Activated naive CD8-positive, alpha-beta T cell treated with anti-CD3 and anti-CD28 coated beads, Interleukin-2, amount 10 ng/mL, durations not matched to agents 7 days and 5 days (primary cell): ENCODE data around the gene PARD3B. TPM values are rescaled to one million over a fixed set of nuclear protein-coding genes. Genes with fewer than 3 reads are reported as not detected.

Source experiments
- ATAC-seq: fragments of 150-1000 bp; cut with Tn5 transposase; one replicate; pipeline ENCODE4 v1.10.0; 2021; ENCODE audit warnings: low read depth, moderate library complexity
- POLR2A ChIA-PET: fragments of 350-600 bp; sonication (Branson Sonifier 250); formaldehyde crosslinking; loops from one replicate; lab custom pipeline; 2021; ENCODE audit warnings: antibody characterized with exemption; lab: Charles Lee
- DNase-seq: peaks from one replicate; pipeline ENCODE4 v3.0.0; 2021
- H3K27ac Mint-ChIP-seq: one replicate; pipeline ENCODE4 v1.8.0; 2022; ENCODE audit warnings: mild to moderate bottlenecking, mixed read lengths
- H3K27me3 Mint-ChIP-seq: one replicate; pipeline ENCODE4 v1.8.0; 2022; ENCODE audit warnings: mild to moderate bottlenecking, moderate library complexity, mixed read lengths
- H3K36me3 Mint-ChIP-seq: one replicate; pipeline ENCODE4 v1.8.0; 2021; ENCODE audit warnings: mild to moderate bottlenecking, mixed read lengths
- H3K4me1 Mint-ChIP-seq: one replicate; pipeline ENCODE4 v1.8.0; 2021; ENCODE audit warnings: mixed read lengths
- H3K4me3 Mint-ChIP-seq: one replicate; pipeline ENCODE4 v1.8.0; 2022; ENCODE audit warnings: mild to moderate bottlenecking, moderate library complexity, mixed read lengths
- H3K9me3 Mint-ChIP-seq: one replicate; pipeline ENCODE4 v1.8.0; 2021; ENCODE audit warnings: mixed read lengths
- total RNA-seq, 2 experiments: library from RNA; stranded (reverse); gene quantifications; one replicate each; pipeline ENCODE4 v1.2.3, GENCODE V29; 2021

Gene PARD3B
- total RNA-seq, 2 experiments from 2014 or later, result 0.55 to 1.0 TPM

DNA sequence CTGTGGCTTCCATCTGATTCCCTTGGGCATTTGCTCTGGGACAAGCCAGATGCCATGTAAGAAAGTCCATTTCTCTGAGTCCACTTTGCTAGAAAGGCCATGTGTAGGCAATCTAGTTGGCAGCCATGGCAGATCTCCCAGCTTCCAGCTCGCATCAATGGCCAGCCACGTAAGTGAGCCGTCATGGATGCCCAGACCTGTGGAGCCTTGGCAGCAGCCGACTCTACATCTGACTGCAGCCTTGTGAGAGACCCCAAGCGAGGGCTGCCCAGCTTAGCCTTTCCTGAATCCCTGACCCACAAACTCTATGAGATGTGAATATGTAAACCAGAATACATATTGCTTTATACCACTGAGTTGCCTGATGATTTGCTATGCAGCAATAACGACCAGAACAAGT is 533.5 kb downstream of the PARD3B start:
- Mint-ChIP-seq H3K27ac (peak overlapping the region; percentile 94), H3K4me1 (peaks cover 34% of the 10 kb centered on the region)
- POLR2A ChIA-PET, result no interaction called here

DNA sequence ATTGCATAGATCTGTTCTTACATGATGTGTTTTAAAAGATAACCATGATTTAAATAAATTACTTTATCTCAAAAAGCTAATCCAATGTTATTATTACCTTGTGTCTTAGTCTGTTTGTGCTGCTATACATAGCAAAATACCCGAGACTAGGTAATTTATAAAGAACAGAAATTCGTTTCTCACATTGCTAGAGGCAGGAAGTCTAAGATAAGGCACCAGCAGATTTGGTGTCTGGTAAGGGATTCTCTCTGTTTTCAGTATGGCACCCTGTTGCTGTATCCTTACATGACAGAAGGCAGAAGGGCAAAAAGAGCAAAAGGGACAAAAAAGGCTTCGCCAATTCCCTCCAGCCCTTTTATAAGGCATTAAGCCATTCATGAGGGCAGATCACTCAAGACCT is 533.9 kb downstream of the PARD3B start:
- POLR2A ChIA-PET, result no interaction called here

More for the DNA sequence above, 533.5 kb downstream of the PARD3B start:
- H3K36me3 Mint-ChIP-seq, result peaks cover 28% of the 10 kb centered on the region
- H3K9me3 Mint-ChIP-seq, result peaks cover 6% of the 10 kb centered on the region
- no peaks in the 10 kb centered on the region for H3K27me3 Mint-ChIP-seq
- no peak for ATAC-seq
- no peak overlapping the region for H3K4me3 Mint-ChIP-seq
- DNase-seq, result no peak

DNA sequence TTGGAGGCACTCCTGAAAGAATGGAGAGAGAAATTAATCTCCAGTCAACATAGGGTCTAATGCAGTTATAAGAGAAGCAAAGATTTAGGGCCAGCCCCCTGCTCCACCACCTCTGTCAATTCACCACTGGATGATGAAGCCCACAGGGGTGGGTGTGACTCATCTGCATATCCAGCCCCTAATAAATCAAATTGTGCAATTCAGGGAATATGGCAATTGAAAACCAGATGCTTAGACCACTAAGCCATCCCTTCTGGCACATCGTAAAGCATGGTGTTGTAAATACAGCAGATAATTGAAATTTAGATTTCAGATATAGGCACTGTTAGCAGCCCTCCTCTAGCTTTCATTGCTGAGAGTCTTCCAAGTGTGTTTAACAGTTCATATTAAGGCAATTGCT is 541.4 kb downstream of the PARD3B start:
- Mint-ChIP-seq H3K27ac (no peak overlapping the region), H3K4me3 (no peak overlapping the region), H3K9me3 (peaks cover 10% of the 10 kb centered on the region), H3K4me1 (peaks cover 6% of the 10 kb centered on the region), H3K27me3 (no peaks in the 10 kb centered on the region), H3K36me3 (peaks cover 12% of the 10 kb centered on the region)
- POLR2A ChIA-PET, result no interaction called here
- DNase-seq, result no peak
- no peak for ATAC-seq

More for the DNA sequence above, 533.9 kb downstream of the PARD3B start:
- peaks cover 6% of the 10 kb centered on the region for H3K9me3 Mint-ChIP-seq
- DNase-seq (no peak), ATAC-seq (no peak)
- no peak overlapping the region for H3K4me3 Mint-ChIP-seq
- H3K27me3 Mint-ChIP-seq, result no peaks in the 10 kb centered on the region
- peaks cover 34% of the 10 kb centered on the region for H3K4me1 Mint-ChIP-seq
- peaks cover 28% of the 10 kb centered on the region for H3K36me3 Mint-ChIP-seq
- no peak overlapping the region for H3K27ac Mint-ChIP-seq

DNA sequence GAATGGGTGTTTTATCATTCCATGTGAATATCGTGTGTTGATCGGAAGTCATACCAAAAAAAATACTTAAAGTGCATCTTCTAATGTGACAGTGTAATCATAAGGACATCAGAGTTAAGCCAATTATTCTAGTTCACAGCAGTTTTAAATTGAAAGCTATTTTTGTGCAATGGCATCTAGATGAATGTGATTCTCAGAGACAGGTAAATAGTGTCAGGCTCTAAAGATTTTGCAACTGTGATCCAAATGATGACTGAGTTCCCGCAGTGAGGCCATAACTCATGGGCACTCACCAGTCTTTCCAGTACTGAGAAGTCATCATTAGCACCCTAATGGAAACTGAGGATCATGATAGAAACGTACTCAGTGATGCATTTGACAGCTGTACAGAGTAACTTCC is 542.6 kb downstream of the PARD3B start:
- Mint-ChIP-seq H3K36me3 (peaks cover 12% of the 10 kb centered on the region), H3K9me3 (peaks cover 10% of the 10 kb centered on the region), H3K27me3 (no peaks in the 10 kb centered on the region), H3K4me3 (no peak overlapping the region), H3K4me1 (peaks cover 13% of the 10 kb centered on the region), H3K27ac (no peak overlapping the region)
- ATAC-seq (no peak), DNase-seq (no peak)
- POLR2A ChIA-PET, result no interaction called here

DNA sequence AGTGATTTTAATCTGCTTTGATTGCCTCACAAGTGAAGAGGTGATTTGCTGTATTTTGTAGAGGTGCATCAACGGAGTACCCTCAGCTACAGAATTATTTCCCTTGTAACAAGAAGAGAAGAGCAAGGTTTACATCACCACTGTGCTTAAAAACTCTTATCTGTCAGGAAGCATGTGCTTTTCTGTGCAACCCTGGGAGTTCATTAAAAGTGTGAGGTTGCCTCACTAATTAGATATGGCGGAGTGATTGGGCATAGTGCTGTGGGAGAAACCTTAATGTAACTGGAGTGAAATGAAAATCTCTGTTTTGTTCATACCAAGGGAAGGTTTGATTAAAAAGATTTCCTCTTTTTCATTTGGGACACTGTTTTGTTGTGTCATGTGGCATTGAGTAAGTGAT is 544.7 kb downstream of the PARD3B start:
- POLR2A ChIA-PET, result no interaction called here
- Mint-ChIP-seq H3K27ac (no peak overlapping the region), H3K4me3 (no peak overlapping the region), H3K9me3 (peaks cover 12% of the 10 kb centered on the region), H3K4me1 (peaks cover 7% of the 10 kb centered on the region), H3K36me3 (peaks cover 16% of the 10 kb centered on the region), H3K27me3 (no peaks in the 10 kb centered on the region)
- no peak for ATAC-seq
- DNase-seq, result no peak

DNA sequence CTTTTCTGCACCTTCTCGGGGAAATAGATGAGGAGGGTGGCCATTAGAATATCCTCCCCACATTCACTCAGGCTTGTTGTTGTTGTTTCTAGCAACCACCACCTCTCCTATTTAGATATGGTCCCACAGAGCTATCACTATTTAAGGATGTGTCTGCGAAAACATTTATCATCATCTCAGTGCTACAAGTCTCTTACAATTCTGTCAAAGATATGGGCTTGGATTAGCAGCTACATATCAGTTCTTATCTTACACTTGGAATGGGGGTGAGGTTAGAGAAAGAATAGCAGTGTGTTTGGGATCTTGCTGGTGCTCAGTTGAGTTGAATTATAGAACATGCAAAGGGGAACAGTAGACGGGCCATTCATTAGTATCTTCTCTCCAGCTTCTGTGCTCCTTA is 546.1 kb downstream of the PARD3B start:
- peaks cover 9% of the 10 kb centered on the region for H3K4me1 Mint-ChIP-seq
- peaks cover 19% of the 10 kb centered on the region for H3K36me3 Mint-ChIP-seq
- H3K27me3 Mint-ChIP-seq, result no peaks in the 10 kb centered on the region
- H3K9me3 Mint-ChIP-seq, result peaks cover 14% of the 10 kb centered on the region
- POLR2A ChIA-PET, result no interaction called here
- DNase-seq (no peak), ATAC-seq (no peak)
- H3K27ac Mint-ChIP-seq, result no peak overlapping the region
- no peak overlapping the region for H3K4me3 Mint-ChIP-seq

DNA sequence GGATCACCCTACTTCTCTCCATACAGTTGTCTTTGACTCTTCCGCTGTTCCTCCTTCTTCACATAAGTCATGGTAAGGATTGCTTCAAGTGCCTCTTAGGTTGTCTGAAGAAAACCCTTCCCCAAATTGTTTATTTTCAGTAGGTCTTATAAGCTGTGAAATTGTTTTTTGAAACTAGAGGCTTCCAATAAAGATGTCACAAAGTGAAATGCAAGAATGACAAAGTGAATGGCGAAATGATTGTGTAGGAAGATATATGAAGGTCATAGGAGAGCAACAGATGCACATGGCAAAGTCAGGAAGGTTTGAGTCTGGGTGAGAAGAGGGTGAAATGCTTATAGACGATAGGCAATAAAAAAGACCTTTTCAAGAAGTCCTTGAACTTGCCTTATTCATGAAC is 548.8 kb downstream of the PARD3B start:
- no peaks in the 10 kb centered on the region for H3K27me3 Mint-ChIP-seq
- POLR2A ChIA-PET, result no interaction called here
- peaks cover 18% of the 10 kb centered on the region for H3K36me3 Mint-ChIP-seq
- peak overlapping the region; percentile 38 for H3K27ac Mint-ChIP-seq
- peaks cover 9% of the 10 kb centered on the region for H3K4me1 Mint-ChIP-seq
- ATAC-seq (no peak), DNase-seq (no peak)
- H3K9me3 Mint-ChIP-seq, result peaks cover 13% of the 10 kb centered on the region
- no peak overlapping the region for H3K4me3 Mint-ChIP-seq

DNA sequence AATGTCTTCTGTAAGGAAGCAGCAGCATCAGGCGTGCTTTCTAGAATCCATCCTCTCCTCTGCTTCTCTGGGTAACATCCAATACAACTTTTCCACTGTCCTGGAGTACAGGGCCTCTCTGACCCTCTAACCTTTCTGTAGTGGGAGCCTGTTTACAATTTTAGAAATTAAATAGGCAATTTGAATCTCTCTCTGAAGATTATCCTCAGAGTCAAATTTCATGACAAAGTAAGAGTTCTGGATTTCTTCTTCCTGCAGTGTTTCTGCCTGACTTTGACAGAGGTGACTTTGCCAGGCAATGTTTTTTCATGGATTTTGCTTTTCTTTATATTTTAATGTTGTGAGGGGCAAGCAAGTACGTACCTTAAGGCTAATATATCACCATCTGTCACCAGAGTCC is 558.4 kb downstream of the PARD3B start:
- H3K27me3 Mint-ChIP-seq, result no peaks in the 10 kb centered on the region

DNA sequence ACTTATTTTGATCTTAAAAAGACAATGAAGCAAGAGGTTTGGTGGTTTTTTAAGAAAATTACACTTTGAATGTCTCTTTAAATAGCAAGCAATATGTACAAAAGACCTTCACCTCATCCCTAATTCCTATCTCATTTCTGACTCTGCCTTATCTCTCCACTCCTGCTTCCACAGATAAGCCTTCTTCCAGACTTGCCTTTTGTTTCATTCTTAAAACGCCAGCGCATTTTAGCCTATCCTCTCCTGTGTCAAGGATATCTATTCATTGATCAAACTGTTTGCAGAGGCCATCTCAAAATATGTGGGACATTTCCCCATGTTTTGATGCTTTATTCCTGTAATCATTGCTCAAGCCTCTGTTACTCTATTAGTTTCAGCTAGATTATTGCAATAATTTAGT is 562.5 kb downstream of the PARD3B start:
- peaks cover 4% of the 10 kb centered on the region for H3K36me3 Mint-ChIP-seq
- no peak for DNase-seq
- no peaks in the 10 kb centered on the region for H3K27me3 Mint-ChIP-seq
- no peak overlapping the region for H3K4me3 Mint-ChIP-seq
- H3K4me1 Mint-ChIP-seq, result peaks cover 2% of the 10 kb centered on the region
- peaks cover 8% of the 10 kb centered on the region for H3K9me3 Mint-ChIP-seq
- H3K27ac Mint-ChIP-seq, result no peak overlapping the region
- no peak for ATAC-seq
- POLR2A ChIA-PET, result no interaction called here

More for the DNA sequence above, 558.4 kb downstream of the PARD3B start:
- H3K27ac Mint-ChIP-seq, result no peak overlapping the region
- H3K36me3 Mint-ChIP-seq, result peaks cover 1% of the 10 kb centered on the region
- H3K4me1 Mint-ChIP-seq, result no peaks in the 10 kb centered on the region
- peaks cover 3% of the 10 kb centered on the region for H3K9me3 Mint-ChIP-seq
- ATAC-seq, result no peak
- POLR2A ChIA-PET, result no interaction called here
- H3K4me3 Mint-ChIP-seq, result no peak overlapping the region
- DNase-seq, result no peak

DNA sequence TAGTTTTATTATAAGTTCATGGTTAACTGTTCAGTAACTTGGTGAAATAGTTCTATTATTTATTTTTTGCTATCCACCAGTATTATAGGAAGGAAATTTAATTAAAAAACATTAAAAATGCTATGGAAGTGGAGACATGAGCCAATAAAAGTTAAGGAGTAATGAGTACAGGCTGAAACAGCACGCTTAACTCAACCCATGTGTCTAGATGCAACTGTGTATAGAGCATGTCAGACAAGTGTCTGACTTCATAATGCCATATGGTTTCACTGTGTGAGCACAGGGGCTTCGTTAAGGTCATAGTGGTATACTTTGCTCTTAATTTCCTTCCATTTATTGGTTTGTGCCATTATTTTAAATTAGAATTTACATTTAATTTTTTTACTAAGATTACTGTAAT is 570.2 kb downstream of the PARD3B start:
- POLR2A ChIA-PET, result no interaction called here
- peaks cover 3% of the 10 kb centered on the region for H3K4me1 Mint-ChIP-seq
- no peaks in the 10 kb centered on the region for H3K27me3 Mint-ChIP-seq
- ATAC-seq (no peak), DNase-seq (no peak)
- peaks cover 9% of the 10 kb centered on the region for H3K9me3 Mint-ChIP-seq
- no peak overlapping the region for H3K4me3 Mint-ChIP-seq
- H3K27ac Mint-ChIP-seq, result no peak overlapping the region
- peaks cover 16% of the 10 kb centered on the region for H3K36me3 Mint-ChIP-seq

DNA sequence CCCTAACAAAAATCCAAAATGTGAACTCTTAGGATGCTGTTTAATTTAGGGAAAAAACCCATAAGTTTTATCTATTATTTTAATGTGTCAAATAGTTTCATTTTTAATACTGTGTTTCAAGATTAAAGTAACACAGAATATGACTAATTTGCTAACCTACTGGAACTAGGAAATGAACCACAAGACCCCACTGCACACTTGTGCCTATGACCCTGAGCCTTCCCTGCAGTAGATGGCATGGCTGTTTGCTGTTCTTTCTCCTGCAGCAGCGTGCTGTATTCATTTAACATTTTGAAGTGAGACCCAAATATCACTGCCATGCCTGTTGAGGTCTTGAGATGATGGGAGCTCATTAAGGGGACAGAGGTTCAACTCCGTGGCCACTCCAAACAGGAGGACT is 571.9 kb downstream of the PARD3B start:
- Mint-ChIP-seq H3K36me3 (peaks cover 15% of the 10 kb centered on the region), H3K27ac (no peak overlapping the region), H3K4me3 (no peak overlapping the region), H3K9me3 (peaks cover 8% of the 10 kb centered on the region), H3K4me1 (peaks cover 1% of the 10 kb centered on the region), H3K27me3 (no peaks in the 10 kb centered on the region)
- DNase-seq (no peak), ATAC-seq (no peak)
- POLR2A ChIA-PET, result no interaction called here

DNA sequence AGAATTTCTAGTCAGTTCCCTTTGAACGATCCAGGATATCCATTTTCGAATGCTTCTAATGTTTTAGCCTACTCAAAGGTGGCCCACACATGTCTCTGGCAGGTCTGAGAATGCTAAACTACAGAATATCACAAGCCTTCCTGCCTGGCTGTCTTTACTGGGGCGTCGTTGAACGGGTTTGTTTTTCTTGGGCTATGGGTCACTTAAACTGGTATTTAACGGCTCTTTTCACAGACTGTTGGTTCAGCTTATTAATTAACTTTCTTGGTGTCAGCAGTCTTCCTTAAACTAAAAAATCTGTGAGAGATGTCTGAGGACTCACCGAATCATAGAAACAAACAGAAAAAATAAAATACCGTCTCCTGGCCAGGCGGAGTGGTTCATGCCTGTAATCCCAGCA is 573.9 kb downstream of the PARD3B start:
- POLR2A ChIA-PET, result no interaction called here
- Mint-ChIP-seq H3K36me3 (peaks cover 15% of the 10 kb centered on the region), H3K27ac (no peak overlapping the region), H3K4me1 (peaks cover 1% of the 10 kb centered on the region), H3K27me3 (no peaks in the 10 kb centered on the region), H3K9me3 (peaks cover 10% of the 10 kb centered on the region), H3K4me3 (no peak overlapping the region)
- ATAC-seq (no peak), DNase-seq (no peak)

DNA sequence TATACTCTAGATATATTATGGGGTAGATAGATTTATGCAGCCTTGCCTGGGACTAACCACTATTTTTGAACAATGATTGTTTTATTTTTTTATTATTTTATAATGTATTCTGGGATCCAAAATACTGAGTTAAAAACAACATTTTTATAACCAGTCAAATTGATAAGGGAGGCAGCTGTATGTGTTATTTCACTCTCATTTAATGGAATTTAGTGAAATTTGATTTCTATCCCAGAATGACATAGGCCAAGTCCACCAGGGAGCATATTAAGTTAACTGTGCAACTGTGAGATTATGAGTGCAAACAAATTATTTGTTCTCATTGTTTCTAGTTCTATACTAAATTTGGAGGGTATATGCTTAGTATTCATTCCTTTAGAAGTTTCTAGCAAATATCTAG is 583.5 kb downstream of the PARD3B start:
- ATAC-seq (no peak), DNase-seq (no peak)
- H3K9me3 Mint-ChIP-seq, result peaks cover 10% of the 10 kb centered on the region
- H3K4me3 Mint-ChIP-seq, result no peak overlapping the region
- peaks cover 19% of the 10 kb centered on the region for H3K4me1 Mint-ChIP-seq
- H3K36me3 Mint-ChIP-seq, result peaks cover 19% of the 10 kb centered on the region
- peak overlapping the region; percentile 51 for H3K27ac Mint-ChIP-seq
- no peaks in the 10 kb centered on the region for H3K27me3 Mint-ChIP-seq
- POLR2A ChIA-PET, result no interaction called here

DNA sequence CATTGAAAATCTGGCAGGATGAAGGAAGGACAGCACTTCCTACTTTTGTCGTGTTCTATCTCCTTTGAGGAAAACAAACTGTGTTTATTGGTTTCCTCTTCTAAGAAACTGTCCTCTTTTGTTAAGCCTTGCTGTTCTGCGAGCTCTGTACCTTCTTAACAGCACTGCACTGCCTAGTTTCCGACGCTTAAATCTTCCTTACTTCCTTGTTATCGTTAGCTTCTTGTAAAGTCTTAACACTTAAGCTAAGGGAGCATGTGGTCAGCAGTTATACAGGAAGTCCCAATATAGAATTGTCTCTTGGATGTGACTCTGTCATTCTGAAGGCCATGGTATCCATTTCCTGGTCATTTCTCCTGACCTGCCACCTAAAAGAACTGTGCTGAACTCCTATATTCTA is 584.3 kb downstream of the PARD3B start:
- POLR2A ChIA-PET, result no interaction called here
- H3K27me3 Mint-ChIP-seq, result no peaks in the 10 kb centered on the region
- ATAC-seq (peak; percentile 69), DNase-seq (no peak)
- H3K4me1 Mint-ChIP-seq, result peaks cover 20% of the 10 kb centered on the region
- peak overlapping the region; percentile 82 for H3K27ac Mint-ChIP-seq
- H3K36me3 Mint-ChIP-seq, result peaks cover 17% of the 10 kb centered on the region
- peaks cover 6% of the 10 kb centered on the region for H3K9me3 Mint-ChIP-seq
- peak overlapping the region; percentile 58 for H3K4me3 Mint-ChIP-seq
